ENCODE data around the gene PRDM16.

DNA sequence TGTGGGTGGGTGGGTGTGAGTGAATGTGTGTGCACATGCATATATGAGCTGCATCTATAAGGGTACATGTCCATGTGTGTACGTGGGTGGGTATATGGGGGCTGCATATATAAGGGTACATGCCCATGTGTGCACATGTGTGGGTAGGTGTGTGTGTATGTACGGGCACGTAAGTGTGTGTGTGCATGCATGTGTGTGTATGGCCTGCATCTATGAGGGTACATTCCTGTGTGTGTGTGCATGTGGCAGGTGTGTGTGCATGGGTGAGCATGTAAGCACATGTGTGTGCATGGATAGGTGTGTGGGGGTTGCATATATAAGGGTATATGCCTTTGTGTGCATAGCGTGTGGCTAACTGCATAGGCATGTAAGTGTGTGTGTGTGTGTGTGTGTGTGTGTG lies 204.4 kb downstream of the PRDM16 start:
- TF ChIP-seq, protein P1, sequence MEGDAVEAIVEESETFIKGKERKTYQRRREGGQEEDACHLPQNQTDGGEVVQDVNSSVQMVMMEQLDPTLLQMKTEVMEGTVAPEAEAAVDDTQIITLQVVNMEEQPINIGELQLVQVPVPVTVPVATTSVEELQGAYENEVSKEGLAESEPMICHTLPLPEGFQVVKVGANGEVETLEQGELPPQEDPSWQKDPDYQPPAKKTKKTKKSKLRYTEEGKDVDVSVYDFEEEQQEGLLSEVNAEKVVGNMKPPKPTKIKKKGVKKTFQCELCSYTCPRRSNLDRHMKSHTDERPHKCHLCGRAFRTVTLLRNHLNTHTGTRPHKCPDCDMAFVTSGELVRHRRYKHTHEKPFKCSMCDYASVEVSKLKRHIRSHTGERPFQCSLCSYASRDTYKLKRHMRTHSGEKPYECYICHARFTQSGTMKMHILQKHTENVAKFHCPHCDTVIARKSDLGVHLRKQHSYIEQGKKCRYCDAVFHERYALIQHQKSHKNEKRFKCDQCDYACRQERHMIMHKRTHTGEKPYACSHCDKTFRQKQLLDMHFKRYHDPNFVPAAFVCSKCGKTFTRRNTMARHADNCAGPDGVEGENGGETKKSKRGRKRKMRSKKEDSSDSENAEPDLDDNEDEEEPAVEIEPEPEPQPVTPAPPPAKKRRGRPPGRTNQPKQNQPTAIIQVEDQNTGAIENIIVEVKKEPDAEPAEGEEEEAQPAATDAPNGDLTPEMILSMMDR (conservative IDR thresholded peaks at IDR 0.05; ENCODE audit: low read depth in 2 of 2), result no peak
- no peak for TF ChIP-seq POLR2AphosphoS5 (IDR thresholded peaks at IDR 0.05; ENCODE audit: low read depth)

All from GM23338 (cell line).